ENCODE measurements around the gene BACH1.
A peak's percentile ranks its signal among the peaks of the same experiment; 100 is the strongest.

The BACH1 gene

GRCh38 chr21:29293495-29293894, 5.2 kb upstream of the BACH1 start:
- peak; percentile 26 to 33 for ATAC-seq

- no peak for ATAC-seq
Measured at GRCh38 chr21:29295066-29295650, 3.6 kb upstream of the BACH1 start.

DNA sequence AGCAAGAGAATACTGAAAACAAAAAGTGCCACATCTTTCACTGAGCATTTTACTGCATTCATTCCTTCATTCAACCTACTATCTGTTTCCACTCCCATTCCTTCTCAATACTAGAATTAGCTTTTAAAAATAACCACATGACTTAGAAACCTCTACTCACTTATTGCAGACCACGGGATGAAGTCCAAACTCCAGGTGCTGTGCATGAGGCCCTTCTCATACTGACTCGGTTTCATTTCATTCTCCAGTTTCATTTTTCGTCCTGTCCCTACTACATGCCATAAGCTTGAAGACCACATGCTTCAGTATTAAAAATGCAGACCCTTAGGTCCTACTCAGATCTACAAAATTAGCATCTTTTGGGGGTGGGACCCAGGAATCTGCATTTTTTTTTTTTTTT, 2.3 kb upstream of the BACH1 start:
- no peak for ATAC-seq

DNA sequence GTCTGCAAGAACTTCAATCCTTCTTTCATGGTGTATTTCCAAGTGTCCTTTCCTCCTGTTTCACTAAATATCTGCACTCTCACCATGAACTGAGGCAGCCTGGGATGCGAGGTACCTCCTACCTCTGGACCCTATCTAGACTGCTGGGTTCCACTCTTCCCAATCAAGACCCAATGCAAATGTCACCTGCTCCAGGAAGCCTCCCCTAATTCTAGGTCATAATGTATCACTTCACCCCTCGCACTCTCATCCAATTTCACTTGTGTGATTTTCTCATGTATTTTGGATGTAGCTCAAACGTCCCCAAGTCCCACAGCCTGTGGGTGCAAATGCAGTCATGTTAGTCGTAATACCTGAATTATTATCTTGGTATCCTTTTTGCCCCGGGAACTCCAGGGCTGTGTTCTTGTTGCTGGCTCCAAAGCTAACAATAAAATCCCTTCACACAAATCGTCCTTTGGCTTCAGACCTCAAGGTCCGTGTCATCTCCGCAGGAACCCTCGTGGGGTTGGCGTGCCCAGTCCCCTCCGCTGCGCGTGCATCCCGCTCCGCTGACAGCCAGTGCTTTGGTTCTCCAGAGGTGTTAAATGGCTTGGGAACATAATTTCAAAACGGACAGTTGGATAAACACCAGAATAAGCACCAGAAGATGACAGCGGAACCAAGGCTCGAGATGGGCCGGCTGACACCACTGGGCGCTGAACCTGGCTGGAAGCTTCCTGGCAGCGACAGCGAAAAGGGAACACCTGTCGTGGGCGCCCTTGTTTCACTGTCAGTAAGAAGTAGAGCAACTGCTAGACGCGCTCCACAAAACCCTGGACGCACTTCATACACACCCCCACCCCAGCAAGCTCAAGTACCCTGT, 1.0 kb upstream of the BACH1 start:
- no peak for ATAC-seq

DNA sequence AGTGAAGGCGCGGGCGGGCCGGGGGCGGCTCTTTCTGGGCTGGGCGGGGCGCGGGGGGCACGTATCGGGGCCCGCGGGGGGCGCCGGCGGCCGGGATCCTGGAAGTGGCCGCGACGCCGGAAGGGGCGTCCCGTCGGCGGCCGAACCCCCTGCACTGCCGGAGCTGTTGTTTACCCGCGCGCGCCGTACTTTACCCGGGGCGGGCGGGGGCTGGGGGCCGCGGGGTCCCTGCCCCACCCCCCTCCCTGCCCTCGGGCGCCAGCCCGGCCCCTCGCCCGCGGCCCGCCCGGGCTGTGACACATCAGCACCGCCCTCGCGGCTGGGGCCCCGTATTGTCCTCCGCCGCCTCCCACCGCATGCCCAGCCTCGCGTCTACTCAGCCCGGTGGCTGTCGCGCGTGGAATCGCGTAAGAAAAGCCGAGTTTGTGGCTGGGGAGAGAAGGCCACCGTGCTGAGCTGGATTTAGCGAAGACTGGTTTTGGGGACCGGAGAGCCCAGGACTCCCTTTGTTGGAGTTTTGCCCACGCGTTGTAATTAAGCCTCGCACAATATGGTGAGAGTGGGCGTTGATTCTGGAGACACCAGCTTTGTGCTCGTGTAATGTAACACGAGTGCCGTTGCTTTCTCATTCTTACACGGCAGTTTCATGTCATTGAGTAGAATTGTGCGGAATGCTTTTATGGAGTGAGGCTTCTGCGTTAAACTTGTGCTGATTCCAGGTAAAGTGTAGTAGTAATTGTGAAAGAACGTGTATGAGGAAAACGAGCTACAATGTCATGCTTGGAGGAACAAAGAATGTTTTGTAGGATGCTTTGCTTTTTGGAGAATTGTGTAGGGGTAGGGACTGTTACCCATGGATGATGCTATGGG, 559 bp downstream of the BACH1 start:
- peak; percentile 48 to 59 for ATAC-seq

GRCh38 chr21:29299916-29300806, 1.4 kb downstream of the BACH1 start:
- ATAC-seq: peak; percentile 64 to 67

DNA sequence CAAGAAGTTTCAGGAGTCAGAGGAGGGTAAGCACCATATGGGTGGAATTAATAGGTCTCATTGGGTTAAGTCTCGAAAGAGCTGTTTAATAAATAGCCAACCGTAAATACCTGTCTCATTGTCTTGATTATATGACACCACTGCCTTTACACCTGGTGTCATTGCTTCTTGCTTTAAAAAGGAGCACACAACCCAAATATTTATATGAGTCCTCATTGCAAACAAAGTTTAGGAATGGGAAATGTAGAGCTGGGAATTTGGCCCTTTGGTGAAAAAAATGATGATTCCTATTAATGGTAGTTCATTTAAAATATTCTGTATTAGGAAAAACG, 2.1 kb downstream of the BACH1 start:
- no peak for ATAC-seq

DNA sequence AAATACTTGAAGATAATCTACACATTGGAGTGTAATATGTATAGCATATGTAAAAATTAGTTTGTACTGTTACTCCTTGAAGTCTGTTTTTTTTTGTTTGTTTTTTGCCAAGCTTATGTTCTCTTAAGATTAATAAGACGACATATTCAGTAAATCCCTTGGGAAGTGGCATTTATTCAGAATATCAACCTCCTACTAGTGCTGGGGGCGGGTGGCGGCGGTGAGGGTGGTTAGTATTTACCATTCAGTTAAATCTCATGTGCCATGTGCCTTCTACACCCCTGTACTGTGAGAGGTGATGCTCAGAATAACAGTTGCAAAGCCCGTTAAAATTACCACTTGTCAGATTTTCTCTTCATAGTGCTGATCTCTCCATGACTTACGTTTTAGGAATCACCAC, 3.0 kb downstream of the BACH1 start:
- no peak for ATAC-seq

- no peak for ATAC-seq
Measured at GRCh38 chr21:29302359-29302875, 3.7 kb downstream of the BACH1 start.

GRCh38 chr21:29303288-29303687, 4.6 kb downstream of the BACH1 start:
- no peak for ATAC-seq

DNA sequence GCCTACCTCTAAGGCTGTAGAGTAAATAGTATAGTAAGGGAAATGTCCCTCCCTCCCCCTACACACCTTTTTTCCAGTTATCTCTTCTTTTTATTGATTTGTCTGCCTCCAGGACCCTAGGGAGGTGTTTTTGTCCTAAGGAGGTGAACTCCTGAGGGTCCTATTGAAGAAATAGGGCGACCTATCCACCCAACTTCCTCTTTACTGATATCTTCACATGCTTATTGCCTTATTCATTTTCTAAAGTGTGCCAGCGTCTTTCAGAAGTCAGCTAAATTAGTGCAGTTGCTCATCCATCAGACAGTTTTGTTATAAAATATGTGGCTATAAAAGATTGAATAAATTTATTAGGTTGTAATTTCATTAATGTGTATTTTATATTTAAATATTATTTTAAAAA, 5.9 kb downstream of the BACH1 start:
- ATAC-seq: no peak

DNA sequence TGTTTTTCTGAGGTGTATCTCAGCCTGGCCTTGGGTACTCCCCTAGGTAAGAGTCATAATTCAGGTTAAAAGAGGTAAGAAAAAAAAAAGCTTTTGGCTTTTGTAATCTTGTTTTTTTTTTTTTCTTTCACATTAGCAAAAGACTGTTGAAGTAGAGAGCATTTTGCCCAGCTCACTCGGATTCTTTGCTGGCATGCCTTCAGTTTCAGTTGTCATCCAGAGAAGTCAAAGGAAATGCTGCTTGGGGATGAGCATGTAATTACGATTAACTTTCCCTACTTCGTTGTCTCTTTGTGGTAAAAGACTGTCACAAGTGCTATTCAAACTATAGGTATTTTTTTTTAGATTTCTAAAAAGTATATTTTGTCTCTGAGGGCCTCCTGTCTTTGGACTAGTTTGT, 6.3 kb downstream of the BACH1 start:
- no peak for ATAC-seq

DNA sequence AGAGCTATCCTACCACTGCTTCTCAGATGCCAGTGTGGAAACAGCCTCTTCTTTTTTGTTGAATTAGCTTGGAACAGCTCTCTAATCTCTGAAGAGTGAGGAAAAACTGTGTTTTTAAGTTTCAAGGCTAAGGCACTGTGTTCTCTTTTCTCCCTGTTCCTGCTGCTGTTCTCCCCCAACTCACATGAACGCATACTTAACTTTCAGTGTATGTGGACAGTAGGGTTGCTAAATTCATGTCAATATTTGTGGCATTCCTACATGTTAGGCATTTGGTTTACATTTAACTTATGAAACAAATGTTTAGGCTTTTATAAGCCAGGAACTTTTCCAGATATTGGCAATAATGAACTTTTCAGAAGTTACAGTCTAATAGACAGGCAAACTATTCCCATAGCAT, 6.8 kb downstream of the BACH1 start:
- ATAC-seq: no peak

- ATAC-seq: no peak
Measured at GRCh38 chr21:29306920-29307319, 8.2 kb downstream of the BACH1 start.

- ATAC-seq: peak in 1 of 2 donors; percentile 27
Measured at GRCh38 chr21:29307718-29308455, 9.2 kb downstream of the BACH1 start.

- no peak for ATAC-seq
Measured at GRCh38 chr21:29308456-29308783, 9.7 kb downstream of the BACH1 start.

DNA sequence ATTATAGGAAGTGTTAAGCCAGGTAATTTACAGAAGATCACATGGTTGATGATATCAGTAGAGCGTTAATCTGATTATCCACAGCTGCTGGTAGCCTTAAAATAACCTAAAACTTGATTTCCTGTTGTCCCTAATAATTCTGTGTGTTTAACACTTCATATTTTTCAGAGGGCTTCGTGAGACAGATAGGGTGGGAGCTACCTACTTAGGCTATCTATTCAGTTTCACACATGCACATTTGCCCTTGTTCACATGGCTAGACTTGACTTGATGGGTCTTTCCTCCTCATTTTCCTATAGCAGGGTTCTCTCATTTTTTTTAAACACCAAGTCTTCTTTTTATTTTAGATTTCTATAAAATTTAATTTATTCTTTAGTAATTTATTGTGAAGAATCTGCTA, 11.0 kb downstream of the BACH1 start:
- no peak for ATAC-seq

GRCh38 chr21:29311802-29312201, 13.1 kb downstream of the BACH1 start:
- ATAC-seq: no peak

GRCh38 chr21:29312981-29313380, 14.3 kb downstream of the BACH1 start:
- ATAC-seq: no peak

DNA sequence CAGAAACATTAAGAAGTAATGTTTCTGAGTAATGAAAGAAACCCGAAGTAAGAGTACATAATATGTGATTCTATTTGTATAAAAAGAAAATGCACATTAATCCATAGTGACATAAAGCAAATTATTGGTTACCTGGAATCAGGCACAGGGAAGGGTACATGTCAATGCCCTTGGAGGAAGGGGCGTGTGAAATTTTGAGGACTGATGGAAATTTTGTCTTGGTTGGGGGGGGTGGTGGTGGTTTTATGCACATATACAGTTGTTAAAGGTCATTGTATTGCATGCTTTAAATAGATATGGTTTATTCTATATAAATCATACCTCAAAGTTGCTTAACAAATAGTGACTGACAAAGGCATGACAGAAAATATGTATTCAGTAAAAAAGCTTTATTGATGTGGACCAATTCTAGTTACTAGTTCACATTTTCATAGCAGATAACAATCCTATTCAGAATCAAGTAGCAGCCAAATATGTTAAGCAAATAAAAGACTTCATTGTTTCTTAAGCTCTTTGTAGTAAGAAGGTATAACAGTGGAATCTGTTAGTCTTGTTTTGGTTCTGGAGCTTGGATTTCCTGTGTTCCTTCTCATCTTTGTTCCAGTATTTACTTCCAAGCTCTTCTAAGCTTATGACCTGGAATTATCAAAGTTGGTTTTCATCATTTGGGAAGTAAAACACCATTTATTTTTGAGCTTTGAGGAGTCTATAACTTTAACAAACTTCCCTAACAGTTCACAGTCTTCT, 15.1 kb downstream of the BACH1 start:
- no peak for ATAC-seq

Measured in activated CD4-positive, CD25-positive, alpha-beta regulatory T cell treated with anti-CD3 and anti-CD28 coated beads, Interleukin-2, amount 50 U/mL, for 24 hours (primary cell).